ENCODE measurements around the gene TAMM41. TPM values are rescaled to one million over a fixed set of nuclear protein-coding genes. Genes with fewer than 3 reads are reported as not detected.

TAMM41 gene
- polyA plus RNA-seq, 6 donors from 2014 or later, result 18.1 to 39.3 (median 27.6) TPM

GRCh38 chr3:11835028-11835639 lies 11.6 kb downstream of the TAMM41 start:
- peaks cover 8 to 28% of the 10 kb centered on the region in 2 donors for H3K36me3 Mint-ChIP-seq

GRCh38 chr3:11832981-11833905 lies 13.4 kb downstream of the TAMM41 start:
- Mint-ChIP-seq H3K4me3 (no peak overlapping the region), H3K27me3 (no peaks in the 10 kb centered on the region), H3K4me1 (peaks cover 0 to 3% (median 0%) of the 10 kb centered on the region in 3 donors), H3K36me3 (peaks cover 24 to 31% of the 10 kb centered on the region in 2 donors), H3K27ac (no peak overlapping the region), H3K9me3 (no peaks in the 10 kb centered on the region)
- DNase-seq (no peak), ATAC-seq (ENCODE audit: low read depth in 2 of 2) (no peak)

More at GRCh38 chr3:11835028-11835639, 11.6 kb downstream of the TAMM41 start:
- H3K4me3 Mint-ChIP-seq, result no peak overlapping the region
- no peaks in the 10 kb centered on the region for H3K27me3 Mint-ChIP-seq
- DNase-seq, result no peak
- H3K4me1 Mint-ChIP-seq, result no peaks in the 10 kb centered on the region
- H3K27ac Mint-ChIP-seq, result peak overlapping the region in 1 of 6 donors; percentile 33
- ATAC-seq (ENCODE audit: low read depth in 2 of 2), result no peak
- H3K9me3 Mint-ChIP-seq, result peaks cover 0 to 4% (median 0%) of the 10 kb centered on the region in 7 donors

- no peak for ATAC-seq (ENCODE audit: low read depth in 2 of 2)
- Mint-ChIP-seq H3K4me3 (no peak overlapping the region), H3K4me1 (peaks cover 0 to 3% (median 0%) of the 10 kb centered on the region in 3 donors), H3K36me3 (peaks cover 31 to 46% of the 10 kb centered on the region in 2 donors), H3K27me3 (no peaks in the 10 kb centered on the region), H3K9me3 (no peaks in the 10 kb centered on the region), H3K27ac (peak overlapping the region in 3 of 6 donors; percentile 14 to 81 (median 72))
- DNase-seq, result no peak
Observed at GRCh38 chr3:11829416-11829815, 17.3 kb downstream of the TAMM41 start.

GRCh38 chr3:11826628-11827265 lies 19.9 kb downstream of the TAMM41 start:
- DNase-seq (no peak), ATAC-seq (ENCODE audit: low read depth in 2 of 2) (no peak)
- H3K4me1 Mint-ChIP-seq, result peaks cover 0 to 3% (median 0%) of the 10 kb centered on the region in 3 donors
- no peaks in the 10 kb centered on the region for H3K9me3 Mint-ChIP-seq
- no peaks in the 10 kb centered on the region for H3K27me3 Mint-ChIP-seq
- H3K36me3 Mint-ChIP-seq, result peaks cover 22 to 40% of the 10 kb centered on the region in 2 donors
- H3K4me3 Mint-ChIP-seq, result no peak overlapping the region
- H3K27ac Mint-ChIP-seq, result no peak overlapping the region

GRCh38 chr3:11825301-11825700 lies 21.4 kb downstream of the TAMM41 start:
- Mint-ChIP-seq H3K27me3 (no peaks in the 10 kb centered on the region), H3K27ac (no peak overlapping the region), H3K4me1 (peaks cover 0 to 3% (median 0%) of the 10 kb centered on the region in 3 donors), H3K9me3 (no peaks in the 10 kb centered on the region), H3K4me3 (peak overlapping the region in 1 of 8 donors; percentile 15), H3K36me3 (peaks cover 27 to 38% of the 10 kb centered on the region in 2 donors)
- no peak for DNase-seq
- ATAC-seq (ENCODE audit: low read depth in 2 of 2), result no peak

GRCh38 chr3:11820531-11821041 lies 26.1 kb downstream of the TAMM41 start:
- no peak for ATAC-seq (ENCODE audit: low read depth in 2 of 2)
- no peaks in the 10 kb centered on the region for H3K27me3 Mint-ChIP-seq
- H3K4me1 Mint-ChIP-seq, result no peaks in the 10 kb centered on the region
- DNase-seq, result no peak
- no peaks in the 10 kb centered on the region for H3K9me3 Mint-ChIP-seq
- H3K4me3 Mint-ChIP-seq, result no peak overlapping the region
- H3K27ac Mint-ChIP-seq, result peak overlapping the region in 1 of 6 donors; percentile 24
- peaks cover 9 to 36% of the 10 kb centered on the region in 2 donors for H3K36me3 Mint-ChIP-seq

- H3K9me3 Mint-ChIP-seq, result no peaks in the 10 kb centered on the region
- no peaks in the 10 kb centered on the region for H3K27me3 Mint-ChIP-seq
- peak overlapping the region in 1 of 8 donors; percentile 35 for H3K4me3 Mint-ChIP-seq
- H3K27ac Mint-ChIP-seq, result peak overlapping the region in 1 of 6 donors; percentile 22
- no peaks in the 10 kb centered on the region for H3K4me1 Mint-ChIP-seq
- H3K36me3 Mint-ChIP-seq, result peaks cover 23 to 43% of the 10 kb centered on the region in 2 donors
- ATAC-seq (ENCODE audit: low read depth in 2 of 2) (no peak), DNase-seq (no peak)
Observed at GRCh38 chr3:11819146-11819689, 27.5 kb downstream of the TAMM41 start.

- H3K27me3 Mint-ChIP-seq, result no peaks in the 10 kb centered on the region
- no peak overlapping the region for H3K4me3 Mint-ChIP-seq
- H3K36me3 Mint-ChIP-seq, result peaks cover 26 to 47% of the 10 kb centered on the region in 2 donors
- H3K27ac Mint-ChIP-seq, result peak overlapping the region in 3 of 6 donors; percentile 4 to 29 (median 21)
- no peaks in the 10 kb centered on the region for H3K4me1 Mint-ChIP-seq
- H3K9me3 Mint-ChIP-seq, result no peaks in the 10 kb centered on the region
- DNase-seq, result no peak
- ATAC-seq (ENCODE audit: low read depth in 2 of 2), result no peak
Observed at GRCh38 chr3:11818033-11818432, 28.7 kb downstream of the TAMM41 start.

- peaks cover 20 to 49% of the 10 kb centered on the region in 2 donors for H3K36me3 Mint-ChIP-seq
- H3K4me1 Mint-ChIP-seq, result no peaks in the 10 kb centered on the region
- H3K27me3 Mint-ChIP-seq, result no peaks in the 10 kb centered on the region
- H3K27ac Mint-ChIP-seq, result no peak overlapping the region
- no peak for DNase-seq
- H3K4me3 Mint-ChIP-seq, result no peak overlapping the region
- H3K9me3 Mint-ChIP-seq, result no peaks in the 10 kb centered on the region
- ATAC-seq (ENCODE audit: low read depth in 2 of 2), result no peak
Observed at GRCh38 chr3:11815111-11815510, 31.6 kb downstream of the TAMM41 start.

GRCh38 chr3:11814663-11815062 lies 32.0 kb downstream of the TAMM41 start:
- DNase-seq (no peak), ATAC-seq (ENCODE audit: low read depth in 2 of 2) (no peak)
- no peaks in the 10 kb centered on the region for H3K9me3 Mint-ChIP-seq
- H3K4me3 Mint-ChIP-seq, result no peak overlapping the region
- peaks cover 19 to 47% of the 10 kb centered on the region in 2 donors for H3K36me3 Mint-ChIP-seq
- no peak overlapping the region for H3K27ac Mint-ChIP-seq
- no peaks in the 10 kb centered on the region for H3K27me3 Mint-ChIP-seq
- H3K4me1 Mint-ChIP-seq, result no peaks in the 10 kb centered on the region

GRCh38 chr3:11810276-11810675 lies 36.4 kb downstream of the TAMM41 start:
- DNase-seq, result no peak
- no peaks in the 10 kb centered on the region for H3K4me1 Mint-ChIP-seq
- no peak overlapping the region for H3K27ac Mint-ChIP-seq
- peaks cover 49 to 57% of the 10 kb centered on the region in 2 donors for H3K36me3 Mint-ChIP-seq
- H3K27me3 Mint-ChIP-seq, result no peaks in the 10 kb centered on the region
- no peak overlapping the region for H3K4me3 Mint-ChIP-seq
- ATAC-seq (ENCODE audit: low read depth in 2 of 2), result no peak
- H3K9me3 Mint-ChIP-seq, result no peaks in the 10 kb centered on the region

GRCh38 chr3:11808231-11808630 lies 38.5 kb downstream of the TAMM41 start:
- Mint-ChIP-seq H3K4me3 (no peak overlapping the region), H3K9me3 (no peaks in the 10 kb centered on the region), H3K27ac (no peak overlapping the region), H3K27me3 (no peaks in the 10 kb centered on the region), H3K36me3 (peaks cover 38 to 55% of the 10 kb centered on the region in 2 donors), H3K4me1 (no peaks in the 10 kb centered on the region)
- DNase-seq, result no peak
- ATAC-seq (ENCODE audit: low read depth in 2 of 2), result no peak

GRCh38 chr3:11807686-11808085 lies 39.0 kb downstream of the TAMM41 start:
- H3K27me3 Mint-ChIP-seq, result no peaks in the 10 kb centered on the region
- ATAC-seq (ENCODE audit: low read depth in 2 of 2), result no peak
- peaks cover 44 to 60% of the 10 kb centered on the region in 2 donors for H3K36me3 Mint-ChIP-seq
- H3K27ac Mint-ChIP-seq, result peak overlapping the region in 1 of 6 donors; percentile 40
- H3K4me3 Mint-ChIP-seq, result no peak overlapping the region
- H3K4me1 Mint-ChIP-seq, result no peaks in the 10 kb centered on the region
- DNase-seq, result no peak
- H3K9me3 Mint-ChIP-seq, result peaks cover 0 to 1% (median under 1%) of the 10 kb centered on the region in 7 donors
